ENCODE measurements around the gene KLHL26. TPM values are rescaled to one million over a fixed set of nuclear protein-coding genes. Genes with fewer than 3 reads are reported as not detected.

Gene KLHL26
- total RNA-seq, 2 experiments from 2014 or later = 13.7 to 19.0 TPM

- Mint-ChIP-seq H3K4me3 (no peak overlapping the region), H3K9me3 (no peaks in the 10 kb centered on the region), H3K27ac (no peak overlapping the region), H3K27me3 (no peaks in the 10 kb centered on the region), H3K4me1 (ENCODE audit: low read depth) (peaks cover 28% of the 10 kb centered on the region), H3K36me3 (ENCODE audit: low read depth) (peaks cover 4% of the 10 kb centered on the region)
- no peak for TF ChIP-seq CTCF (IDR thresholded peaks at IDR 0.05)
- no peak overlapping the region for H3K27ac ChIP-seq (ENCODE audit: low read depth in 1 of 2, low read length in 2 of 2)
- H3K4me1 ChIP-seq (ENCODE audit: insufficient read depth, low read length) = peaks cover 26% of the 10 kb centered on the region
- H3K36me3 ChIP-seq (ENCODE audit: insufficient read depth, low read length) = peaks cover 2% of the 10 kb centered on the region
- POLR2A ChIA-PET = no interaction called here
- no peak for DNase-seq
- no peaks in the 10 kb centered on the region for H3K9me3 ChIP-seq (ENCODE audit: control insufficient read depth in 1 of 2, insufficient read depth in 1 of 2, low read length in 2 of 2)
- no peaks in the 10 kb centered on the region for H3K27me3 ChIP-seq (ENCODE audit: control insufficient read depth in 1 of 2, insufficient read depth in 2 of 2, low read length in 2 of 2)
- H3K4me3 ChIP-seq (ENCODE audit: low read length) = no peak overlapping the region
- no peak for ATAC-seq (ENCODE audit: poor library complexity)
- intact Hi-C loops (cut with DNase I, micrococcal nuclease) = no loop called here
- CTCF ChIA-PET = no interaction called here
These were observed 75.1 kb downstream of the KLHL26 start for GRCh38 chr19:18711893-18712292.

- Mint-ChIP-seq H3K36me3 (ENCODE audit: low read depth) (peaks cover 7% of the 10 kb centered on the region), H3K27me3 (no peaks in the 10 kb centered on the region), H3K4me1 (ENCODE audit: low read depth) (peaks cover 28% of the 10 kb centered on the region), H3K9me3 (no peaks in the 10 kb centered on the region), H3K27ac (no peak overlapping the region), H3K4me3 (no peak overlapping the region)
- CTCF ChIA-PET = no interaction called here
- no peak for TF ChIP-seq CTCF (IDR thresholded peaks at IDR 0.05)
- no peak overlapping the region for H3K4me3 ChIP-seq (ENCODE audit: low read length)
- DNase-seq (no peak), ATAC-seq (ENCODE audit: poor library complexity) (no peak)
- no peaks in the 10 kb centered on the region for H3K27me3 ChIP-seq (ENCODE audit: control insufficient read depth in 1 of 2, insufficient read depth in 2 of 2, low read length in 2 of 2)
- H3K36me3 ChIP-seq (ENCODE audit: insufficient read depth, low read length) = peaks cover 2% of the 10 kb centered on the region
- intact Hi-C loops (cut with DNase I, micrococcal nuclease) = no loop called here
- POLR2A ChIA-PET = no interaction called here
- peaks cover 28% of the 10 kb centered on the region for H3K4me1 ChIP-seq (ENCODE audit: insufficient read depth, low read length)
- no peaks in the 10 kb centered on the region for H3K9me3 ChIP-seq (ENCODE audit: control insufficient read depth in 1 of 2, insufficient read depth in 1 of 2, low read length in 2 of 2)
- no peak overlapping the region for H3K27ac ChIP-seq (ENCODE audit: low read depth in 1 of 2, low read length in 2 of 2)
These were observed 76.2 kb downstream of the KLHL26 start for GRCh38 chr19:18712981-18713380.

- Histone ChIP-seq H3K36me3 (ENCODE audit: insufficient read depth, low read length) (peaks cover 2% of the 10 kb centered on the region), H3K27me3 (ENCODE audit: control insufficient read depth in 1 of 2, insufficient read depth in 2 of 2, low read length in 2 of 2) (no peaks in the 10 kb centered on the region), H3K27ac (ENCODE audit: low read depth in 1 of 2, low read length in 2 of 2) (no peak overlapping the region), H3K4me3 (ENCODE audit: low read length) (no peak overlapping the region), H3K9me3 (ENCODE audit: control insufficient read depth in 1 of 2, insufficient read depth in 1 of 2, low read length in 2 of 2) (no peaks in the 10 kb centered on the region), H3K4me1 (ENCODE audit: insufficient read depth, low read length) (peaks cover 26% of the 10 kb centered on the region)
- Mint-ChIP-seq H3K36me3 (ENCODE audit: low read depth) (peaks cover 7% of the 10 kb centered on the region), H3K9me3 (no peaks in the 10 kb centered on the region), H3K27ac (no peak overlapping the region), H3K27me3 (no peaks in the 10 kb centered on the region), H3K4me1 (ENCODE audit: low read depth) (peaks cover 29% of the 10 kb centered on the region), H3K4me3 (no peak overlapping the region)
- ChIA-PET POLR2A (no interaction called here), CTCF (no interaction called here)
- no peak for TF ChIP-seq CTCF (IDR thresholded peaks at IDR 0.05)
- no peak for ATAC-seq (ENCODE audit: poor library complexity)
- intact Hi-C loops (cut with DNase I, micrococcal nuclease) = no loop called here
- DNase-seq = peak in 1 of 14 experiments; percentile 8
These were observed 76.8 kb downstream of the KLHL26 start for GRCh38 chr19:18713550-18714117.
